GM19467 (cell line): ENCODE measurements around the gene DAD1.

Experiments
- ATAC-seq: cut with Tn5 transposase; IDR thresholded peaks from one replicate; pipeline ENCODE4 v1.9.1; 2021; ENCODE audit warnings: mild to moderate bottlenecking, moderate library complexity; ENCODE audit not compliant: unreplicated experiment

Gene DAD1

GRCh38 chr14:22539831-22540230 lies 49.2 kb downstream of the DAD1 start:
- ATAC-seq: no peak

- no peak for ATAC-seq
Measured at GRCh38 chr14:22538671-22539228, 50.3 kb downstream of the DAD1 start.

- no peak for ATAC-seq
Measured at GRCh38 chr14:22537436-22538310, 51.4 kb downstream of the DAD1 start.

GRCh38 chr14:22536853-22537338 lies 52.1 kb downstream of the DAD1 start:
- ATAC-seq: peak; percentile 71

- ATAC-seq: no peak
Measured at GRCh38 chr14:22535916-22536315, 53.1 kb downstream of the DAD1 start.

- no peak for ATAC-seq
Measured at GRCh38 chr14:22535126-22535525, 53.9 kb downstream of the DAD1 start.

GRCh38 chr14:22534547-22534946 lies 54.5 kb downstream of the DAD1 start:
- ATAC-seq: no peak

- no peak for ATAC-seq
Measured at GRCh38 chr14:22533739-22534359, 55.2 kb downstream of the DAD1 start.

- ATAC-seq: no peak
Measured at GRCh38 chr14:22533057-22533704, 55.8 kb downstream of the DAD1 start.

- ATAC-seq: no peak
Measured at GRCh38 chr14:22532345-22533056, 56.5 kb downstream of the DAD1 start.

- peak; percentile 64 for ATAC-seq
Measured at GRCh38 chr14:22531451-22532344, 57.3 kb downstream of the DAD1 start.

- ATAC-seq: no peak
Measured at GRCh38 chr14:22530127-22530526, 58.9 kb downstream of the DAD1 start.

GRCh38 chr14:22526744-22527143 lies 62.3 kb downstream of the DAD1 start:
- no peak for ATAC-seq

GRCh38 chr14:22526218-22526617 lies 62.8 kb downstream of the DAD1 start:
- no peak for ATAC-seq

GRCh38 chr14:22524784-22525161 lies 64.3 kb downstream of the DAD1 start:
- no peak for ATAC-seq

GRCh38 chr14:22524115-22524783 lies 64.8 kb downstream of the DAD1 start:
- no peak for ATAC-seq

- ATAC-seq: no peak
Measured at GRCh38 chr14:22523283-22523682, 65.7 kb downstream of the DAD1 start.

GRCh38 chr14:22522466-22522957 lies 66.5 kb downstream of the DAD1 start:
- no peak for ATAC-seq
